Stimulated activated CD4-positive, alpha-beta T cell treated with anti-CD3 and anti-CD28 coated beads, Interleukin-2, amount 100 ng/mL, for 48 hours (primary cell): ENCODE measurements around the gene FGF14.
A peak's percentile ranks its signal among the peaks of the same experiment; 100 is the strongest.

ENCODE experiments used
- DNase-seq, 2 donors: peaks; one replicate each; pipeline ENCODE4 v3.0.0-alpha.2; 2020

Gene FGF14

GRCh38 chr13:102401766-102402165 lies at the start of gene FGF14:
Gene FGF14, minus strand, starts transcription at chr13:102402048.
- no peak for DNase-seq

DNA sequence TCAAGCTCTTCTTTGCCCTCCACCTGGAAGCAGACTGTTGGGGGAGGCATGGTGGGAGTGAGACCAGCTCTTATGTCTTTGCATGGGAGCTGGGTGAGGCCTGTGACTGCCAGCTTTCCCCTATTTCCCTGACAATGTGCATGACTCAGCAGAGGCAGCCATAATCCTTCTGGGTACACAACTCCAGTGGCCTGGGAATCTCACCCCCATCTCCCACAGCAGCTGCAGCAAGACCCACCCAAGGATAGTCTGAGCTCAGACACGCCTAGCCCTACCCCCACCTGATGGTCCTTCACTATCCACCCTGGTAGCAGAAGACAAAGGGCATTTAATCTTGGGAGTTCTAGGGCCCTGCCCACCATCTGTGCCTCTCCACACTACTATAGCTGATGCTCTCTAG lies 41.4 kb upstream of the FGF14 start:
- DNase-seq = no peak

DNA sequence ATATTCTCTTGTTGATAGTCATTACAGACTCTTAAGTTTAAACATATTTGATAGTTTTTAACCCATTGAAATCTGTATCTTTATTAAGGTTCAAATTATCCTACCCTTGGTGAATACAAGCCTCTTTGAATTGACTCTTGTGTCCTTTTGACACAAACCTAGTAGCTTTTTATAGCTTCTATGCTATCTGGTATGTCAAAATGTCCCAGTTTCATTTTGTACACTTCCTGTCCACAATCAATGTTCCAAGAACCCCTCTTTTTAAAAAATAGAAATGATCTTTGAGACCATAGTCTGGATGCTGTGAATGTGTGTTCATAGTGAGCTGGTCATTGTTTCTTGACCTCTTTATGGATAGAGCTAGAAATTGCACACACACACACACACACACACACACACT lies 39.2 kb upstream of the FGF14 start:
- DNase-seq = no peak

GRCh38 chr13:102440259-102440936 lies 38.5 kb upstream of the FGF14 start:
- no peak for DNase-seq

GRCh38 chr13:102422690-102423089 lies 20.8 kb upstream of the FGF14 start:
- no peak for DNase-seq

DNA sequence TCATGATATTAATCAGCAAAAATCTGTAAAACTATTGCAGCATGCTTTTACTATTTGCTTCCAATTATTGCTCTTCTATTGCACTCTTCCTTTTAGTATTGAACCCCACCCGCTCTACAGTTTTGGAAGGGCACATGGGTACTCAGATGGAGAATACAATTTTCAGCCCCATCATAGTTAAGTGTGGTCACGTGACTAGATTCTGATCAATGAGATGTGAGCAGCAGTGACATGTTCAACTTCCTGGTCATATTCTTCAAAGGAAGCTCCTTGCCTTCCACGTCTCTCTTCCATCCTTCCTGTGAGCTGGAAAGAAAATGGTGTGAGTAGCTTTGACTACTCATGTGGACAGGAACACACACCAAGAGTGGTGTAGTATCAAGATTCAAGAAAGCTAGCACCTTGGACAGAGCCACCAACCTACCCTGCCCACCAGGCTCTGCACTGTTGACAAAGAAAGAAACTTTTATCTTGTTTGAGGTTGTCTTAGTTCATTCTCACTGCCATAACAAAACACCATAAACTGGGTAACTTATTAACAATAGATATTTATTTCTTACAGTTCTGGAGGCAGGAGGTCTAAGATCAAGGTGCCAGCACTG lies 3.8 kb upstream of the FGF14 start:
- DNase-seq = no peak

GRCh38 chr13:102402290-102402689 lies 442 bp upstream of the FGF14 start:
- DNase-seq = no peak

DNA sequence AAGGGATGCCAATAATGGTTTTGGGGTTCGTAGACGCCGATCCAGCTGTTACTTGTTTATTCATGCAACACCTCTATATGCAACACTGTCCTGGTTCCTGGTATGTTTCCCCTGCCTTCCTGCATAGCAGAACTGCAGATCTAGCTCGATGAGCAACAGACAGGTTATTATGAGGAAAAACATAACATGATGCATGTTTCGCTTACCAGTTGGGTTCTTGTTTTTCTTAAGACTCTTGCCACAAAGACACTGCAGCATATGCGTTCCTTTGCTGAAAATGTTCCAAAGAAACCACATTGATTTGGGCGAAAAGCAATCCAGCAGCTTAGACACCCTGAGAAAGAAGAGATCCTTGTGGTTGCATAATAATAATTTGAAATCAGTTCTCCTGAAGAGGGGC lies 583 bp downstream of the FGF14 start:
- DNase-seq = no peak

GRCh38 chr13:102400675-102401145 lies 1.1 kb downstream of the FGF14 start:
- DNase-seq = no peak

DNA sequence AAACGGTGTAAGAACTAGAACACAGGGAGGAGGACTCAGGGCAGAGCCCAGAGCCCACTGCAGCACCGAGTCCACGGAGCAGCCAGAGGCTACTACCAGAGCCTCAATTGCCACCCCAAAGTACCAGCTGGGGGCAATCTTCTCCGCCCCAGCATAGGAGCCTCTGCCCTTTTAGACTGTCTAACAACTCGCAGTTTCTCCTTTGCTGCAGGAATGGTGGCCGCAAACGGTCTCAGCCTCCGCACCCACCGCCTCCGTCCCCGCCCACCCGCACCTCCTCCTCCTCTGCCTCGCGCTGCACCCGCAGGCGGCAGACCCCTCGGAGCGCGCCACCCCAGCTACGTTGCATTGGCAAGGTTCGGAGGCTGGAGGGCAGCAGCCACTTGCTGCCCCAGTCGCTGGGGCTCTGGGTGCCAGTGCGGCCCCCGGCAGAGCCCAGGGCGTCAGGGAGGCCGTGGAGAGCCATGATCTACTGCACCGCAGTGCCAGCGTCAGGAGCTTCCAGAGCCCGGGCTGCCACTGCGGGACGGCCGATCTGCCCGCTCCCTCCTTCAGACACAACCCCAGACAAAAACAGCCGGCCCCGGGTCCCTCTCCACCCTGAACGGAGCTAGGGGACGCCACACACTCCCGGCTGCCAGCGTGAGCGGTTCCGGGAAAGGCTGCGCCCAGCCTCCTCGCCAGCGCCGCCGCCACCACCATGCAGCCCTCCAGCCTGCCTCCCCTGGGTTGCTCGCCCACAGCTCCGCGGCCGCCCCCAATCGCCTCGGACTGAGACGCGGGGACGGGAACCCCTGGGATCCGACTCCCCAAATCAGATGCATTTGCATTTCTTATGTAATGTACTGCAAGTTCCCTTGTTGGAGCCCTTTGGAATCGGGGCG lies 1.8 kb downstream of the FGF14 start:
- DNase-seq = no peak

DNA sequence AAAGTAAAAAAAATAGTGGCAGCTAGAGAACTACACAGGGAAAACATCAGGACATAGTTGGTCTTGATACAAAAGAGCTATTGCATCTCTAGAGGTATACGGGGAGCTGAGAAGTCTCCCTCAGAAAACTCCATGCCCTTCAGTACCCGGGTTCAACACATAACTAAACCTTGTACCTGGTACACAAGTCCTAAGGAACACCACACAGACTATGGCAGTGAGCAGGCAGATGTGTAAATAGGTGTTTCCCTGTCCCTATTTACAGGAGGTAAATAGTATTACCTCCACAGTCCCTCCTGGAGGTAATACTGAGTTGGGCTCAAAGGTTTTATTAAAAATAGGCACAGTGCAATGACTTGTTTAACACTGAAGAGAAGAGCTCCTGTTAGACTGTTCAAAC lies 5.9 kb downstream of the FGF14 start:
- no peak for DNase-seq

GRCh38 chr13:102395174-102395573 lies 6.7 kb downstream of the FGF14 start:
- DNase-seq = no peak

DNA sequence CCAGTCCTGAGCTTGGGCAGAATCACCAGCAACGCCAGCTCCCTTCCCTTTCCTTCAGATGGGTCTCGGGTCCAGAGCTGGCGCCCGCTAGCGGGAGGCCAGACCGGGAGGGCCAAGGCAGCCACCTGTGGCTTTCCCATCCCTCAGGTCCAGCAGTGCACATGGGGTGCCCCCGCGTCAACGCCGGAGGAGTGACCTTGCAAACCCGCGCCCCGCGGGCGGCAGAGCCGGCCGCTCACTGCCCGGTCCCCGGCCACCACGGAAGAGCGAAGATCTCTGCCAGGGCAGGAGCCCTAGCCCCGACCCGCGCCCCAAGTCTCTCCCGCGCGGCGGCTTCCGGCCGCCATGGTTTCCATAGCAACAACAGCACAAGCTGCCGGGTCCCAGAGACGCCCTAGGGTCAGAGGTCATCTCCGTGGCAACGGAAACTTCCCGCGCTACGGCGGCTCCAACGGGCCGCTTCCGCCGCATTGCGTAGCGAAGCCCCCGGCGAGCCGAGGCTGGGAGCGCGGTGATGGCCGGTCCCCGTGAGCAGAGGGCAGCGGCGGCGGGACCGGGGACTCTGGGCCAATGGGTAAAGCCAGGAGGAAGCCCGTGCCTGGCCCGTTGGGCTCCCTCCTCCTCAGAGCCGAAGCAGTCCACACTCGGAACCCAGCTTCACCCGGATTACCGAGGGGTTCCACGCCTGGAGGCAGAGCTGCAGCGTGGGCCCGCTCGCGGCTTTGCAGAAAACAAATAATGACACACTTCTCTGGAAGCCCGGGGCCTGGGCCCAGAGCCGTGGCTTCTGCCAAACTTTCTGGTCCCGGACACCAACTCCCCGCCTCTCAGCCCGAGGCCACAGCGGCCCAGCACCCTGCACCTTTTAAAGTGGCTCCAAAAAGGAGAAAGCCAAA lies 7.4 kb downstream of the FGF14 start:
- peak; percentile 97 to 98 for DNase-seq

DNA sequence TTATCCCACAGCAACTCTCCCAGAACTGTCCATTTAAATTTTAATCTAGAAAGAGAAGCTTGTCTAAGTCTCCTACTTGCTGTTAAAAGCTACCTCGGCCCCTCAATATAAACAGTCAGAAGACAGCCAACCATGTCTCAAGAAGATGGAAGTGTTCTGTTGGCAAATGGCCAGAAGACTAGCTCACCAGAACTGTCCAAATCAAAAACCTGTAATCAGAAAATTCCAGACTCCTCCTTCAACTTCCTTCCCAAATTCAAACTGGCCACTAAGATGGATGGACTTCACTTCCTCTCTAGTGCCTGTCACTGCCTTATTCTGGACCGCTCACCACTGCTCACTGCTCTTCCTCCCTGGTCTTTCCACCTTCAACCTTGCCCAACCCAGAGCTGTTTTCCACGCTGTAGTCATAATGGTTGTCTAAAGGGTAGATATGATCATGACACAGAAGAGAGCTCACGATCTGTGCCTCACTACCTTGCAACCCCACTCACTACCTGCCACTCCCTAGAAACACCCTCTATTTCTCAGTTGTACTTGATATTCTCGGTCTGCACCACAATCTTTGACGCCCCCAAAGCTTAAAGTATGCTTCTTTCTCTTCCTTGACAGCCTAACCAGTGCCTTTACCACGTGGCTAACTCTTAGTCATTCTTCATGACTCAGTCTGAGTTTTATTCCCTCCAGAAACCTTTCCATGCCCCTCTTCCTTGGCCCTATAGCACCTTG lies 9.2 kb downstream of the FGF14 start:
- DNase-seq = no peak

DNA sequence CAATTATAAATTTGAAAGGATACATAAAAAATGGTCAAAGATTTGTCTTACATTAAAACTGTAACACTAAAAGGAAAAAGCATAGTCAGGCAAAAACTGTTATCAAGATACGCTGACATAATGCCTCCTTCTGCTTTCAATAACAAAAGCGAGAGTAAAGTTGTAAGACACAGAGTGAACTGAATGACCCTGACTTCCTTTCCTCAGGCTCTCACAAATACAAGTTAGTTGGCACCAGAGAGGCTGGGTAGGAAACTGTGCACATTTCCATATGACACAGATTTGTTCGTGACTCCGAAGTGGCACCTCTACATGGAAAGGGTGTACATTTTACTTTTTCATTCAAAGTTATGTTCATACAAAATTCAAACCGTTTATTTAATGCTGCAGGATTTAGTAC lies 15.4 kb downstream of the FGF14 start:
- no peak for DNase-seq

DNA sequence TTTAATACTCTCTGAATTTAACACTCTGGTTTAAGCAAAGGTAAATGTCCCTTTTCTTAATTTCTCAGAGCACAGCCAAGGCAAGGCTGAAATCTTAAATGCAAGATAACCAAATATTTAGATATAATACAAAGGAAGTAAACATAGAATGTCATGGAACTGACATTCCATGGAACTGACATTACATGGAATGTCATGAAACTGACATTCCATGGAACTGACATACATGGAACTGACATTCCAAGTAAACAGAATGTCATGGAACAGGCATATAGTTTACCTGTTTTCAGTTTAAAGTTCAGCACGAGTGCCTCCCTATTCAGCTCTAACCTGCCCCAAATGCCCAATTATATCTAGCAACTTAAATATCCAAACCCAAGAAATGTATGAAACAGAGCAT lies 21.8 kb downstream of the FGF14 start:
- DNase-seq = no peak

DNA sequence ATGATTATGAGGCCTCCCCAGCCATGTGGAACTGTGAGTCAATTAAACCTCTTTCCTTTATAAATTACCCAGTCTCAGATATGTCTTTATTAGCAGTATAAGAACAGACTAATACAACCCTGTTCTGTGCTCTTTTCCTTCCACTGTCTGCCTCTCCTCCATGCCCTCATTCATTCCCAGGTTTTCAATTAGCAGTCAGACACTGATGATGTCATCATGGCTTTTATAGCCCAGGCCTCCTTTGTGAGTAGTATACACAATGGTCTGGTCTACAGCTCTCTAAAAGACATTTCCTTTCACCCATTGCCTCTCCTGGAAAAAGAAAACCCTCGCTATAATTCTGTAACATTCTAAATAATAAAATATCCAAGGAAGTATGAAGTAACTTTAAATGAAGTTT lies 25.5 kb downstream of the FGF14 start:
- no peak for DNase-seq

DNA sequence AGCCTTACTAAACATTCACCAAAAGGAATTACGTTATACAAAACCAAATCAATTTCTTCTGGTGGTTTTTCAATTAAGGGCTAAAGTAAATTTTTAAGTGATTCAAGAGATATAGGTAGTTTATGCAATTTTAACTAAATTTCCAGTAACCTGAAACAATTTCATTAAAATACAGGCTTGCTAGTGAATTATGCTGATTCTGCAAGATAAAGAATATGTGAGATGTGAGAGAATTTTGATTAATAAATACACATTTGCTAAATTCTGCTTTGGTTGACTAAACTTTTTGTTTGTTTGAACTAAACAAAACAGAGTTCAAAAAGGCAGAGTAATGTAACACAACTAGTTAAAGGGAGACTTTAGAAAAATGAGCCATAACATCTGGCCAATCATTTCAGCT lies 27.1 kb downstream of the FGF14 start:
- no peak for DNase-seq

- DNase-seq = no peak
These were observed 27.6 kb downstream of the FGF14 start for GRCh38 chr13:102374233-102374632.

GRCh38 chr13:102373221-102373620 lies 28.6 kb downstream of the FGF14 start:
- DNase-seq = no peak

- no peak for DNase-seq
These were observed 32.5 kb downstream of the FGF14 start for GRCh38 chr13:102369302-102369701.

- no peak for DNase-seq
These were observed 34.0 kb downstream of the FGF14 start for GRCh38 chr13:102367836-102368235.
